Measurements from ENCODE around the gene RPL6.

RPL6 gene

GRCh38 chr12:112375105-112375504, 34.3 kb downstream of the RPL6 start:
- no peak for DNase-seq

- DNase-seq, result no peak
Observed at GRCh38 chr12:112374166-112374740, 35.2 kb downstream of the RPL6 start.

GRCh38 chr12:112370868-112371510, 38.4 kb downstream of the RPL6 start:
- no peak for DNase-seq

DNA sequence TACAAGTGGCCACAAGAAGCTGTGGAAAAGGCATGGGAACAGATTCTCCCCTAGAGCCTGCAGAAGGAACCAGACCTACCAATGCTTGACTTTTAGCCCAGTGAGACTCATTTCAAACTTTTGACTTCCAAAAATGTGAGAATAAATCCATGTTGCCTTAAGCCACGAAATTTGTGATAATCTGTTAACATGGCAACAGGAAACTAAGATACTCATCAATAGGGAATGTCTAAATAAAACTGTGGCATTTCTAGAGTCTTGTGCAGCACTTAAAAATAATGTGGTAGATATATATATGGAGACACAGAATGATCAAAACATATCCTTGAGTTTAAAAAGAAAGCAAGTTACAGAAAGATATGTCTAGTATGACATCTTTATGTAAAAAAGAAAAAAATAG, 39.2 kb downstream of the RPL6 start:
- DNase-seq, result no peak

DNA sequence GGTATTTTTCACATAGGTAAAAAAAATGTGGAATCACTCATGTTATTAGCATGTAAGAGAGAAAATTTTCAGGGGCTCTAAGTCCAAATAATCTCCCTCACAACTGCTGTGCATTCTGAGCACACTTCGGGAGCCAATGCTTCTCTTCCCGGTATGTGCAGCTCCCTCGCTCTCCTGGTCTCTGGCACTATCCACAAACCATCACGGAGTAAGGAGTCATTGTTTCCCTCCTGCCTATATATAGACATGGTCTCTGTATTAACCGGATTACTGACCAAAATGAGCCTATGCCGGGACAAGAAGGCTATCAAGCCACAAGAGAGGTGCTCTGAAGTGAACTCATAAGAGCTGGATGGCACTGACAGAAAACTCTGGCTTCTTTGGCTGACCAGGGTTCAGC, 40.5 kb downstream of the RPL6 start:
- no peak for DNase-seq

- DNase-seq, result no peak
Observed at GRCh38 chr12:112367965-112368364, 41.4 kb downstream of the RPL6 start.

DNA sequence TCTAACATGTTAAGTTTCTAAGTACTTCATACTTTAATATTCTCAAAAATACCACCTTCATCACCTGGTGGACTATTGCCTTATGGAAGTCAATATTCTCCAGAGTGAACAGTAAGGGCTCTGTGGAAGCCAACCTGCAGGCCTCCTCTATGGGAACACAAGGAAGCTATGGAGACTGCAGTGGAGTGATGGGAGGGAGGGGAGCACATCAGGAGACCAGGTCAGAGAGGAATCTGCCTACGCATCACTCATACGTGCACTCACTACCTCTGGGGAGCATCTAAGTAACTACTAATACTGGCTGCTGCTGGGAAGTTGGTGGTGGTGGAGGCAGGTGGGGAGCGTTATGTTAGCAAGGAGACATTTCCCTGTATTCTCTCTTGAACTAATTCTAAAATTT, 47.1 kb downstream of the RPL6 start:
- no peak for DNase-seq

DNA sequence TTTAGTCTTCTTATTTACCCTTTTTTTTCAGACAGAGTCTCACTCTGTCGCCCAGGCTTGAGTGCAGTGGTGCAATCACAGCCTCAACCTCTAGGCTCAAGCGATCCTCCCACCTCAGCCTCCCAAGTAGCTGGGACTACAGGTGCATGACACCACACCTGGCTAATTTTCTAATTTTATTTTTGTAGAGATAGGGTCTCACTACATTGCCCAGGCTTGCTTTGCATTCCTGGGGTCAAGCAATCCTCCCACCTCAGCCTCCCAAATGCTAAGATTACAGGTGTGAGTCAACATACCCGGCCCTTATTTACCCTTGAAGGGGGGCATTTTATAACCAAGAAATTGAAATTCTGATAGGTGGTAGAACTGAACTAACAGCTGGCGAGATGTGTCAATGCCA, 48.1 kb downstream of the RPL6 start:
- DNase-seq, result no peak

- no peak for DNase-seq
Observed at GRCh38 chr12:112359290-112359689, 50.1 kb downstream of the RPL6 start.

GRCh38 chr12:112357214-112357613, 52.2 kb downstream of the RPL6 start:
- DNase-seq, result no peak

All from stimulated activated CD8-positive, alpha-beta memory T cell treated with anti-CD3 and anti-CD28 coated beads, Interleukin-4, amount 100 ng/mL, for 48 hours (primary cell).